Choroid plexus epithelial cell (primary cell): Measurements from ENCODE around the gene USP15.

Experiments used
- DNase-seq: peaks from one replicate; pipeline ENCODE4 v3.0.0-alpha.2; 2010; ENCODE audit warnings: low read depth
- H3K4me3 ChIP-seq: 2 replicates; pipeline ENCODE4 v1.5.1; 2011; ENCODE audit warnings: low read depth, mild to moderate bottlenecking, control low read depth, low read length, moderate library complexity
- TF ChIP-seq, protein P1 (sequence below): conservative IDR thresholded peaks from 2 replicates; pipeline ENCODE4 v1.5.1; 2011; ENCODE audit warnings: low read depth, mild to moderate bottlenecking, control low read depth, inconsistent platforms, low read length, moderate library complexity

USP15 gene

DNA sequence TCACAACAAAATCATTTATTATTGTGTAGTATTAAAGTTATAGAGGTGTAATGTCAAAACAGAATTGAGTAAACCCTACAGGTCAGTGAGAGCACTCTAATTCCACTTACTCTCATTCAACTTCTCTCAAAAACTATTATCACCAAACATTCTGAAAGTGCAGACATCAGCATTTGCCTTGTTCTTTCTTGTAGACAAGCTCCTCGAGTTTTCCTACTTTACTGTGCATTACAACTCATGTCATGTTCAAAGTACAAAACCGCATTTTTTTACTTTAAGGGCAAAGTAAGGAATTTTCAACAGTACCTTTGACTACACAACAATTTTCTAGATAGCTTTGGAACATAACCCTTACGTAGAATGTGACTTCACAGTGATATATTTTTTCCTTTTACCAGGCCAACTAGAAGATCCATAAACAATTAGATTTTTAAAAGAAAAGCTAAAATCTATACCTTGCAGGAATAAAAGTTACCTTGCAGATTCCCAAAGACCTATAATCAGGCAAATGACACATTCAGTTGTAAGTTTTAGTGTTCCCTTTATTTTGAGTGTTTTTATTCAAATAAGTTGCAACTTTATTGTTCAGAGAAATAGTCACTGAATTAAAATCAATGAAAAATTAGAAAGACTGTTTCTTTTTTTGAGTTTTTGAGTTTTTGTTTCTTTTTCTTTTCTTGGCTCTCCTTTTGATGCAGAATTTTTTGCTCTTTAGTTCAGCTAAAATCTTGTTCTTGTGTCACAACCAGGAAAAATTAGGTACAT is 12.7 kb upstream of the USP15 start:
- no peak overlapping the region for H3K4me3 ChIP-seq
- TF ChIP-seq, protein P1, sequence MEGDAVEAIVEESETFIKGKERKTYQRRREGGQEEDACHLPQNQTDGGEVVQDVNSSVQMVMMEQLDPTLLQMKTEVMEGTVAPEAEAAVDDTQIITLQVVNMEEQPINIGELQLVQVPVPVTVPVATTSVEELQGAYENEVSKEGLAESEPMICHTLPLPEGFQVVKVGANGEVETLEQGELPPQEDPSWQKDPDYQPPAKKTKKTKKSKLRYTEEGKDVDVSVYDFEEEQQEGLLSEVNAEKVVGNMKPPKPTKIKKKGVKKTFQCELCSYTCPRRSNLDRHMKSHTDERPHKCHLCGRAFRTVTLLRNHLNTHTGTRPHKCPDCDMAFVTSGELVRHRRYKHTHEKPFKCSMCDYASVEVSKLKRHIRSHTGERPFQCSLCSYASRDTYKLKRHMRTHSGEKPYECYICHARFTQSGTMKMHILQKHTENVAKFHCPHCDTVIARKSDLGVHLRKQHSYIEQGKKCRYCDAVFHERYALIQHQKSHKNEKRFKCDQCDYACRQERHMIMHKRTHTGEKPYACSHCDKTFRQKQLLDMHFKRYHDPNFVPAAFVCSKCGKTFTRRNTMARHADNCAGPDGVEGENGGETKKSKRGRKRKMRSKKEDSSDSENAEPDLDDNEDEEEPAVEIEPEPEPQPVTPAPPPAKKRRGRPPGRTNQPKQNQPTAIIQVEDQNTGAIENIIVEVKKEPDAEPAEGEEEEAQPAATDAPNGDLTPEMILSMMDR = no peak
- DNase-seq = no peak

DNA sequence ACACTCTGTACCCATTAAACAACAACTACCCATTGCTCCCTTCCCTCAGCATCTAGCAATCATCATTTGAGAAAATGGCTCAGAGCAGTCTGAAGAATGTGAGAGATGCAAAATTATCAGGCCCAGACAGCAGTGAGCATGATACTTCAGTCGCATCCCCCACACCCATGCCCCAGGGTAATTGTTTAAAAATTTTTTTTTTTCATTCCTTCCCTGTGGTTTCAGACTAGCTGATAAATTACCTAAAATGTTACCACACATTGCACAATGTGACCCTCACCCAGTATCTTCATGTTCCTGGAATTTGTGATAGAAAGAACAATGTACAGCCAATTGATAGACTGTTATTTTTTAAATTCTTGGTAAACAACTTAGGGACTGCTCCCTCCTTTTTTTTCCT is 11.3 kb upstream of the USP15 start:
- no peak overlapping the region for H3K4me3 ChIP-seq
- no peak for DNase-seq
- TF ChIP-seq, protein P1 = no peak

DNA sequence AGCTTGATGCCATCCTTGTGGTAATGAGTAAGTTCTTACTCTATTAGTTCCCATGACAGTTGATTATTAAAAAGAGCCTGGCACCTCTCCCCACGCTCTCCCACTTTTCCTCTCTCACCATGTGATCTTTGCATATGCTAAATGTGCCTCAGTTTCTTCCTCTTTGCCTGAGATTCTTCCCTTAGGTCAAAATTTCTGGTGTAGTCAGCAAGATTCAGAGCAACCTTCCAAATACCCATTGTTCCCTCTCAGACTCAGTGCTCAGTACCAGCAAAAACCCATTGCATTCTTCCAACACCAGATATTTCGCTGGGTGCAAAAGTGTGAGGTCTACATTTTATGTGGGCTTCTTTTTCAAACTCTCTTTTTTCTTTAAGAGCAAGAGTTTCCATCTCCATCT is 10.8 kb upstream of the USP15 start:
- H3K4me3 ChIP-seq = no peak overlapping the region
- TF ChIP-seq, protein P1 = no peak
- no peak for DNase-seq

DNA sequence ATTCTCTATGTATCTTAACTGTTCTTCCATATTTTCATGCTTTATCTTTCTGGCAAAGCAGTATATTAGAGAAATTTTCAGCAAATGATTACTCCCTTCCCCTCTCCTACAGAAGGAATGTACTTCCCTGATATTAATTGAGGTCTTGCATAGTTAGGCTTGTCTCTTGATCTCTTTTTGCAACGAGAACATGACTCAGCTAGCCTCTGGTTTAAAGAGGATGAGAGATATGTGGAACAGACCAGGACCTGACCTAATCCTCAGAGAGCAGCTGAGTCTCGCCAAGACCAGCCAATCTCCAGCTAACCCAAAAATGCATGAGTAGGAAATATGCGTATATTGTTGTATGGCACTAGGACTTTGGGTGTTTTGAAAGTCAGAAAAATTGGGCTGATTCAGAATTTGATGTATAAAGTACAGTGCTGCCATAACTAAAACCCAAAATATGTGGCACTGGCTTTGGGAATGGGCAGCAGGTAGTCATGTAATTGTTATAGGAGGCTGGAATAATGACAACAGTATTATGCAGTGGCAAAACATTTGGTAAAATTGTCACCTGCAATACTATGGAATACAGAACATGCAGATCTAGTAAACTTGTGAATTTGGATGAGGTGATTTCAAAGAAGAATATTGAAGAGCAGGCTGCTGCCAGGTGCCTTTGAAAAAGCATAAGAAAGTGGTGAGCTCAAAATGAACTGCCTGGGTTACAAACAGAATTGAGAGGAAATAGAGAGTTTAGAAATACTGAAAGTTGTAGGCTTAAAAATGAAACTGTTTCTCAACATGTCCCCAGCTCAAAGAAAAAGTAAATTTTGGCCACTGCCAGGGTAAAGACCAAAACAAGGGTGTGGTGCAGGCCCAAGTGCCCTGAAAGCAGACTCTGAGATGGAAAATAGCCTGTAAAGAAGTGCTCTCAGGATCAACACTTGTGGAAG is 9.3 kb upstream of the USP15 start:
- H3K4me3 ChIP-seq = no peak overlapping the region
- peak; percentile 59 for DNase-seq
- TF ChIP-seq, protein P1 = no peak

DNA sequence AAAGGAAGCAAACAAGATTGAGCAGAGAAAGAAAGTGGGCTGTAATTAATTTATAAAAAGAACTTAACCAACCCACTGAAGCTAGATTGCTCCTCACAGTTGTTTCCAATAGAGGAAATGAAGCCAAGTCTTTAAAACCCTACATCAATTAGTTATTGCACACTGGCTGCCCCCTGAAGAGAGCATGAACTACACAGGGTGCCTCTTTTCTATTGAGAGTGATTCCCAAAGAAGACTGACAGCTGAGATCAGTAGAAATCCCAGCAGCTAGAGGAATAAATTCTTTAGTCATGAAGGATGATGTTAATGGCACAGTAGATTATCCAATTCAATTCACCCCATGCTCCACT is 8.6 kb upstream of the USP15 start:
- H3K4me3 ChIP-seq = no peak overlapping the region
- TF ChIP-seq, protein P1 = no peak
- DNase-seq = no peak

DNA sequence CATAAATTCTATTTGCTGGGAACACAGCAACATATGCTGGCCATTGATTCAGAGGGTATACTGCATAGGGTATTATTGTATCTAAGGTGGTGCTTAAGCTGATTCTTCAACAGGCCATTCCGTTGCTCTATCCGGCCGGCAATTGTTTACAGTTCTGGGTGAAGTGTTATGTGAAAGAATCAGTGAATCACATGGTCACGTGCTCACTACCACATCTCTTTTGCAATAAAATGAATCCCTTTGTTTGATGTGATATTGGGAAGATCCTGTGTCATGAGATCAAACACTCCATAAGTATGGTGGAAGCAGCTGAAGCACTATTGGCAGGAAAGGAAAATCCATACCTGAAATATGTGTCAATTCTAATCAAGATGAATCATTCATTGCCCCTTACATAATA is 7.6 kb upstream of the USP15 start:
- no peak overlapping the region for H3K4me3 ChIP-seq
- TF ChIP-seq, protein P1 = no peak
- DNase-seq = no peak

DNA sequence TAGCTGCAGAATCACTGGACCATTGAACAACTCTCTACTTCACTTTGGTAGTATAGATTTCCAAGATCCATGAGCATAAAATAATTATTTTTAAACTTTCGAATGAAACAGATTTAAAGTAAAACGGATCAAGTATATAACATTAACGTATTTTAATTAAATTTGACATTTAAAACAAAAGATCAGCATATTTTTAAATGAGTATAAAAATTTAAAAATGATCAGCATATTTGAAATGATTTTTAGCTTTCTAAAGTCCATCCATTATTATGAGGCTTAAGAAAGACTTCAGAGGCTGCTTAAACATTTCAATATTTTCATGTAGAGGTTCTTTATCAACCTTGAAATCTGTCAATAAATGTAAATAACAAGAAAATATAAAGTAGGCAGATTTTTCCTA is 5.2 kb upstream of the USP15 start:
- TF ChIP-seq, protein P1 = no peak
- H3K4me3 ChIP-seq = no peak overlapping the region
- no peak for DNase-seq
